ENCODE results near the gene S100A1. TPM values are rescaled to one million over a fixed set of nuclear protein-coding genes. Genes with fewer than 3 reads are reported as not detected.

Gene S100A1
- total RNA-seq, 2 experiments from 2014 or later: not detected

DNA sequence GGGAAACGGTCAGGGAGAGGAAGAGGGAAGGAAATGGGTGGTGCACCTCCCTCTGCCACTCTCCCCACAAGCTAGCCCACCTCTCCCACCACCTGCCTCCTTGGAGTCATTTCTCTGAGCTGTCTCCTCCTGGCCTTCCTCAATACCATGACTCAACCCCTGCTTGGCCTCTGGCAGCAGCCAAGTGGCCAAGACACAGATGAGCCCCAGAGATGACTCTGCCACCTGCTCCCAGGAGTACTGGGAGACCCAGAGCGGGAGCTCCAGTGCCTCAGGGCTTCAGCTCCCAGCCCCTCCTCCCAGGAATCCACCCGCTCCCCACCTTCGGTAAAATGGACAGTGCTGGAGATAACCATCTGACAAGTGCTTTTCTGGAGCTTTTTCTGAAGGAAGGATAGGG, 17.9 kb upstream of the S100A1 start:
- Histone ChIP-seq H3K4me1 (ENCODE audit: insufficient read depth, low read length) (no peaks in the 10 kb centered on the region), H3K27ac (ENCODE audit: low read depth in 1 of 2, low read length in 2 of 2) (no peak overlapping the region), H3K27me3 (ENCODE audit: control insufficient read depth in 1 of 2, insufficient read depth in 2 of 2, low read length in 2 of 2) (no peaks in the 10 kb centered on the region), H3K9me3 (ENCODE audit: control insufficient read depth in 1 of 2, insufficient read depth in 1 of 2, low read length in 2 of 2) (no peaks in the 10 kb centered on the region), H3K4me3 (ENCODE audit: low read length) (no peak overlapping the region), H3K36me3 (ENCODE audit: insufficient read depth, low read length) (no peaks in the 10 kb centered on the region)
- ChIA-PET CTCF (no interaction called here), POLR2A (no interaction called here)
- H3K4me1 Mint-ChIP-seq (ENCODE audit: low read depth): no peaks in the 10 kb centered on the region
- no peak overlapping the region for H3K4me3 Mint-ChIP-seq
- no peak overlapping the region for H3K27ac Mint-ChIP-seq
- ATAC-seq (ENCODE audit: poor library complexity) (no peak), DNase-seq (no peak)
- H3K9me3 Mint-ChIP-seq: no peaks in the 10 kb centered on the region
- TF ChIP-seq, protein P1, sequence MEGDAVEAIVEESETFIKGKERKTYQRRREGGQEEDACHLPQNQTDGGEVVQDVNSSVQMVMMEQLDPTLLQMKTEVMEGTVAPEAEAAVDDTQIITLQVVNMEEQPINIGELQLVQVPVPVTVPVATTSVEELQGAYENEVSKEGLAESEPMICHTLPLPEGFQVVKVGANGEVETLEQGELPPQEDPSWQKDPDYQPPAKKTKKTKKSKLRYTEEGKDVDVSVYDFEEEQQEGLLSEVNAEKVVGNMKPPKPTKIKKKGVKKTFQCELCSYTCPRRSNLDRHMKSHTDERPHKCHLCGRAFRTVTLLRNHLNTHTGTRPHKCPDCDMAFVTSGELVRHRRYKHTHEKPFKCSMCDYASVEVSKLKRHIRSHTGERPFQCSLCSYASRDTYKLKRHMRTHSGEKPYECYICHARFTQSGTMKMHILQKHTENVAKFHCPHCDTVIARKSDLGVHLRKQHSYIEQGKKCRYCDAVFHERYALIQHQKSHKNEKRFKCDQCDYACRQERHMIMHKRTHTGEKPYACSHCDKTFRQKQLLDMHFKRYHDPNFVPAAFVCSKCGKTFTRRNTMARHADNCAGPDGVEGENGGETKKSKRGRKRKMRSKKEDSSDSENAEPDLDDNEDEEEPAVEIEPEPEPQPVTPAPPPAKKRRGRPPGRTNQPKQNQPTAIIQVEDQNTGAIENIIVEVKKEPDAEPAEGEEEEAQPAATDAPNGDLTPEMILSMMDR (IDR thresholded peaks at IDR 0.05): no peak
- no peaks in the 10 kb centered on the region for H3K27me3 Mint-ChIP-seq
- no peaks in the 10 kb centered on the region for H3K36me3 Mint-ChIP-seq (ENCODE audit: low read depth)
- intact Hi-C loops (cut with DNase I, micrococcal nuclease): no loop called here

DNA sequence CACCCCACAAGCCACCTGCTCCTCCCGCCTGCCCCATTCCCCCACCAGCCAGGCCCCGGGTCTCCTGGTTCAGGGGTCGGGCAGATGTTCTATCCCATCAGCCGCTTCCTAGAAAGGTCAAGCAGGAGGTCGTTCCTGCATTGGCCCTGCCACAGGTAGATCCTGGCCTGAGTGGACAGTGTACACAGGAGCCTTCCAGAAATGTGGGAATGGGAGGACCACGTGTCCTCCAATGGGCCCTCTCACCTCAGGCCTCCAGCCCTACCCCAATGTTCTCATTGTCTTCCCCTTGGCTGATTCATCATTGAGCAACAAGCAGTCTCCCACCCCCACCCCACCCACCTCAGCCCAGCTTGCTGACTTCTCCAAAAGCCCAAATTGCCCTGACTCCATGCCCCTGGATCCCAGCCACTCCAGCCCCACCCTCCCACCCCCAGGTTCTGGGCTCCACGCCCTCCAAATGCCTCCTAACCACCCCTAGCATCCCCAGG, 17.4 kb upstream of the S100A1 start:
- ATAC-seq (ENCODE audit: poor library complexity): no peak
- Histone ChIP-seq H3K9me3 (ENCODE audit: control insufficient read depth in 1 of 2, insufficient read depth in 1 of 2, low read length in 2 of 2) (no peaks in the 10 kb centered on the region), H3K4me1 (ENCODE audit: insufficient read depth, low read length) (no peaks in the 10 kb centered on the region), H3K4me3 (ENCODE audit: low read length) (no peak overlapping the region), H3K27me3 (ENCODE audit: control insufficient read depth in 1 of 2, insufficient read depth in 2 of 2, low read length in 2 of 2) (no peaks in the 10 kb centered on the region), H3K27ac (ENCODE audit: low read depth in 1 of 2, low read length in 2 of 2) (no peak overlapping the region), H3K36me3 (ENCODE audit: insufficient read depth, low read length) (no peaks in the 10 kb centered on the region)
- intact Hi-C loops (cut with DNase I, micrococcal nuclease): no loop called here
- H3K9me3 Mint-ChIP-seq: no peaks in the 10 kb centered on the region
- no peaks in the 10 kb centered on the region for H3K4me1 Mint-ChIP-seq (ENCODE audit: low read depth)
- no peak overlapping the region for H3K27ac Mint-ChIP-seq
- CTCF ChIA-PET: no interaction called here
- H3K27me3 Mint-ChIP-seq: no peaks in the 10 kb centered on the region
- TF ChIP-seq, protein P1 (IDR thresholded peaks at IDR 0.05): no peak
- DNase-seq: no peak
- POLR2A ChIA-PET: no interaction called here
- no peak overlapping the region for H3K4me3 Mint-ChIP-seq
- H3K36me3 Mint-ChIP-seq (ENCODE audit: low read depth): no peaks in the 10 kb centered on the region

DNA sequence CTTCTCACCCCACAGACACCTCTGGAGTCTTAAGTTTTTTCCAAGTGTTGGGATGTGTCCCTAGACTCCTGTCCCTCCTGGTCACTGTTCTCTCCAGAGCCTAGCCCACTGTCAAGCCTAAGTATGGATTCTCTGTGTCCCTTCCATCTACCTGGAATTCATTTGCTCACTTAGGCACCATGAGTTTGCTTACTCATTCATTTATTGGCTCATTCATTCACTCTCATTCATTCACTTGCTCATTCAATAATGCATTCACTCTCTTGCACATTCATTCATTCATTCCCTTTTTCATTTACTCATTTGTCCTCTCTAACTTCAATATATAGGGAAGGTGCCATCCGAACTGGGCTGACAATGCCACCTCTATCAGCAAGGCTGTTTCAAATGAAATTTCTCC, 16.9 kb upstream of the S100A1 start:
- Histone ChIP-seq H3K9me3 (ENCODE audit: control insufficient read depth in 1 of 2, insufficient read depth in 1 of 2, low read length in 2 of 2) (no peaks in the 10 kb centered on the region), H3K36me3 (ENCODE audit: insufficient read depth, low read length) (no peaks in the 10 kb centered on the region), H3K4me3 (ENCODE audit: low read length) (no peak overlapping the region), H3K4me1 (ENCODE audit: insufficient read depth, low read length) (no peaks in the 10 kb centered on the region), H3K27ac (ENCODE audit: low read depth in 1 of 2, low read length in 2 of 2) (no peak overlapping the region), H3K27me3 (ENCODE audit: control insufficient read depth in 1 of 2, insufficient read depth in 2 of 2, low read length in 2 of 2) (no peaks in the 10 kb centered on the region)
- Mint-ChIP-seq H3K4me1 (ENCODE audit: low read depth) (no peaks in the 10 kb centered on the region), H3K36me3 (ENCODE audit: low read depth) (no peaks in the 10 kb centered on the region), H3K27me3 (no peaks in the 10 kb centered on the region), H3K27ac (no peak overlapping the region), H3K9me3 (no peaks in the 10 kb centered on the region), H3K4me3 (no peak overlapping the region)
- POLR2A ChIA-PET: no interaction called here
- DNase-seq (no peak), ATAC-seq (ENCODE audit: poor library complexity) (no peak)
- intact Hi-C loops (cut with DNase I, micrococcal nuclease): no loop called here
- CTCF ChIA-PET: no interaction called here
- TF ChIP-seq, protein P1 (IDR thresholded peaks at IDR 0.05): no peak

Data from CD4-positive, alpha-beta T cell (primary cell).